ENCODE measurements around the gene SCMH1. TPM values are rescaled to one million over a fixed set of nuclear protein-coding genes. Genes with fewer than 3 reads are reported as not detected.

Gene SCMH1
- total and polyA plus RNA-seq, 2 of the 4 experiments (the other 2 are of a cell fraction) = 9.0 to 19.4 TPM

DNA sequence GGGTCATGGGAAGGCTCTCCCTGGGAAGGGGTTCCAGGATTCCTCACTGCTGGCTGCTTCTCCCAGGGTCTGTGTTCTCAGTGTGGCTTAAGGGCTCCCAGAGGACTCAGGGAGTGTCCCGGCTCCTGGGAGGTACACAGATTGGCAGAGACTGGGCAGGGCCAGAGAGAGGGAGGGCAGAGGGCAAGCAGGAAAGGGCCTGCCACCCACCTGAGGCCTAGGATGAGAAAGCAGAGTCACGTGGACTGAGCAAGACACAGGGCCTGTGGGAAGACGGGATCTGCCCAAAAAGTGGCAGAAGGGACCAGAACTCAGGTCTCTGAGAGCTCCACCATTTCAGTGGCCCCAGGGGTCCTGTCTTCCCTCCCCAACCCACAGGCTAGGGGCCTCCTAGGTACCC, 221.5 kb downstream of the SCMH1 start:
- Histone ChIP-seq H3K79me1 (ENCODE audit: low read depth in 1 of 2, low read length in 2 of 2) (no peaks in the 10 kb centered on the region), H3K18ac (ENCODE audit: low read depth, low read length) (no peak overlapping the region), H3K27ac (ENCODE audit: insufficient read depth, low read length) (no peak overlapping the region), H3K23ac (ENCODE audit: low read depth, low read length) (no peak overlapping the region; the same call in 1 of the 2 replicates), H4K8ac (ENCODE audit: low read depth in 2 of 2, low read length in 2 of 2) (no peak overlapping the region), H3K4me1 (ENCODE audit: control insufficient read depth, insufficient read depth, low read length) (peaks cover 5% of the 10 kb centered on the region), H3K4me3 (ENCODE audit: insufficient read depth, low read depth, low read length) (no peak overlapping the region), H2BK5ac (ENCODE audit: low read depth, low read length, poor library complexity, severe bottlenecking) (no peak overlapping the region), H2AFZ (replicated peaks; ENCODE audit: low read length, poor library complexity) (no peak overlapping the region), H2AK9ac (replicated peaks; ENCODE audit: low read depth, low read length, poor library complexity) (no peak overlapping the region), H4K91ac (ENCODE audit: insufficient read depth, low read depth, low read length) (no peak overlapping the region), H2BK15ac (ENCODE audit: low read depth, low read length) (no peak overlapping the region), H3K14ac (replicated peaks; ENCODE audit: low read depth, low read length) (no peak overlapping the region), H4K5ac (ENCODE audit: low read depth, low read length) (no peak overlapping the region), H2BK120ac (ENCODE audit: low read depth, low read length) (no peak overlapping the region), H3K36me3 (ENCODE audit: control insufficient read depth, insufficient read depth, low read length) (peaks cover 14% of the 10 kb centered on the region), H3K4me2 (ENCODE audit: low read depth, low read length) (no peak overlapping the region), H4K20me1 (ENCODE audit: insufficient read depth, low read length) (peaks cover 9% of the 10 kb centered on the region; the same call in 1 of the 2 replicates), H3K9ac (ENCODE audit: low read depth, low read length) (no peak overlapping the region), H2AK5ac (ENCODE audit: low read depth, low read length) (no peak overlapping the region), H3K9me1 (ENCODE audit: insufficient read depth, low read length) (peaks cover 17% of the 10 kb centered on the region), H3K56ac (ENCODE audit: extremely low read depth, insufficient read depth, low read length) (no peak overlapping the region), H3K4ac (ENCODE audit: low read depth, low read length) (no peak overlapping the region), H3K27me3 (ENCODE audit: control insufficient read depth, insufficient read depth, low read length) (no peaks in the 10 kb centered on the region), H2BK20ac (ENCODE audit: low read depth, low read length) (no peak overlapping the region), H3K9me3 (ENCODE audit: control insufficient read depth, insufficient read depth, low read length) (no peaks in the 10 kb centered on the region)
- POLR2A ChIA-PET (ENCODE audit: unreplicated experiment) = no interaction called here
- ATAC-seq (ENCODE audit: low read depth) (no peak), DNase-seq (no peak)
- dilution Hi-C loops (cut with HindIII; ENCODE audit: low sequenced_read_pairs, unreplicated experiment) = no loop called here
- no TSS peak for BruUV-seq (replicated peaks)
- WGBS, 2 experiments (ENCODE audit: extremely low coverage in 2 of 2, insufficient read length in 1 of 2) = 100% methylated on average over 2 of the region's 3 CpGs; no CpG with 5 or more reads in 1 of the 2 experiments
- intact Hi-C loops (cut with micrococcal nuclease) = loop anchor here (5.0 kb wide), 1 partner anchor 412 kb away; no protein-coding TSS in a partner anchor
- in situ Hi-C loops (cut with MboI; ENCODE audit: low sequenced_read_pairs) = no loop called here
- CTCF ChIA-PET = no interaction called here
- TF ChIP-seq CHD1 (IDR thresholded peaks at IDR 0.05; ENCODE audit: low read depth, low read length) (no peak), RCOR1 (IDR thresholded peaks at IDR 0.05; ENCODE audit: insufficient replicate concordance, low read length) (no peak), MXI1 (IDR thresholded peaks at IDR 0.05; ENCODE audit: borderline replicate concordance, low read depth, low read length) (no peak), CEBPB (IDR thresholded peaks at IDR 0.05; ENCODE audit: low read depth, low read length) (no peak), BHLHE40 (IDR thresholded peaks at IDR 0.05; ENCODE audit: low read depth, low read length) (no peak), POLR2A (IDR thresholded peaks at IDR 0.05; ENCODE audit: low read depth, low read length) (no peak), RFX5 (IDR thresholded peaks at IDR 0.05; ENCODE audit: low read depth, low read length) (no peak)
- TF ChIP-seq, protein P1, sequence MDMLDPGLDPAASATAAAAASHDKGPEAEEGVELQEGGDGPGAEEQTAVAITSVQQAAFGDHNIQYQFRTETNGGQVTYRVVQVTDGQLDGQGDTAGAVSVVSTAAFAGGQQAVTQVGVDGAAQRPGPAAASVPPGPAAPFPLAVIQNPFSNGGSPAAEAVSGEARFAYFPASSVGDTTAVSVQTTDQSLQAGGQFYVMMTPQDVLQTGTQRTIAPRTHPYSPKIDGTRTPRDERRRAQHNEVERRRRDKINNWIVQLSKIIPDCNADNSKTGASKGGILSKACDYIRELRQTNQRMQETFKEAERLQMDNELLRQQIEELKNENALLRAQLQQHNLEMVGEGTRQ (IDR thresholded peaks at IDR 0.05; ENCODE audit: low read depth, low read length) = no peak

Data from IMR-90 (cell line).